ENCODE data around the gene PRELID1. TPM values are rescaled to one million over a fixed set of nuclear protein-coding genes. Genes with fewer than 3 reads are reported as not detected.
A peak's percentile ranks its signal among the peaks of the same experiment; 100 is the strongest.

Gene PRELID1
- total and polyA plus RNA-seq, 10 of the 15 experiments (the other 5 are each of a cell fraction or from before 2014, with no cell fraction given) = 30.9 to 584 (median 254) TPM

GRCh38 chr5:177317959-177318377 lies 14.4 kb downstream of the PRELID1 start:
- intact Hi-C loops (cut with micrococcal nuclease; ENCODE audit: unreplicated experiment) (loop anchor here (1.0 kb wide), 3 partner anchors 72 to 138 kb away; no protein-coding TSS in a partner anchor), in situ Hi-C loops (cut with MboI) (loop anchor here (5.0 kb wide), 1 partner anchor 129 kb away; the partner anchor contains the start of gene PRR7)
- H3K79me2 ChIP-seq (ENCODE audit: control insufficient read depth, insufficient read depth, low read length) = no peaks in the 10 kb centered on the region
- no TSS peak for BruUV-seq (replicated peaks)
- H3K4me1 ChIP-seq (ENCODE audit: control insufficient read depth, insufficient read depth, low read length) = peaks cover 11% of the 10 kb centered on the region
- no peak overlapping the region for H3K9ac ChIP-seq (ENCODE audit: control insufficient read depth, insufficient read depth, low read length)
- H3K4me2 ChIP-seq (ENCODE audit: control insufficient read depth, insufficient read depth) = no peak overlapping the region
- H4K20me1 ChIP-seq (ENCODE audit: control insufficient read depth, insufficient read depth) = no peaks in the 10 kb centered on the region
- ATAC-seq = peak; percentile 80
- ChIA-PET CTCF (interaction anchor here (0.6 to 5.8 kb wide), 26 partner anchors 9 to 284 kb away, joined by 3 to 88 read pairs (median 4); partner anchors contain the start of gene LMAN2), POLR2A (interaction anchor here (0.8 to 2.4 kb wide), 2 partner anchors 41 to 87 kb away, joined by 5 to 6 read pairs; partner anchors contain the start of gene RGS14), SMC1A (ENCODE audit: uncharacterized antibody, unreplicated experiment) (interaction anchor here (0.7 to 3.7 kb wide), 9 partner anchors 12 to 136 kb away, joined by 3 to 23 read pairs (median 5); partner anchors contain the start of gene PFN3), RAD21 (ENCODE audit: unreplicated experiment) (interaction anchor here (0.6 to 4.8 kb wide), 15 partner anchors 29 to 204 kb away, joined by 3 to 35 read pairs (median 4); no protein-coding TSS in a partner anchor)
- FAIRE-seq = peak; percentile 96
- peaks cover 7% of the 10 kb centered on the region for H3K9me3 ChIP-seq (replicated peaks; ENCODE audit: control insufficient read depth, insufficient read depth, low read length)
- H3K27ac ChIP-seq (ENCODE audit: control insufficient read depth, insufficient read depth) = no peak overlapping the region
- no peak overlapping the region for H3K4me3 ChIP-seq
- H2AFZ ChIP-seq (ENCODE audit: control insufficient read depth, low read depth, low read length) = no peak overlapping the region
- H3K36me3 ChIP-seq (ENCODE audit: control insufficient read depth in 2 of 2, insufficient read depth in 2 of 2, low read length in 1 of 2) = no peaks in the 10 kb centered on the region; a peak in 1 of 4 replicates
- no peaks in the 10 kb centered on the region for H3K27me3 ChIP-seq (replicated peaks in 1 of 2; ENCODE audit: control insufficient read depth in 2 of 2, insufficient read depth in 2 of 2, low read length in 1 of 2)
- 34% methylated on average over 7 of the region's 7 CpGs for WGBS (ENCODE audit: insufficient coverage, insufficient replicate concordance, low lambda C conversion rate, missing lambda C conversion rate)
- no peak for DNase-seq (ENCODE audit: low read depth, low spot score)
- TF ChIP-seq HDAC2 (IDR thresholded peaks at IDR 0.05) = no peak
- TF ChIP-seq YY1 (IDR thresholded peaks at IDR 0.05; ENCODE audit: low read depth, low read length) = peak; percentile 38; the same call in 1 of the 2 replicates
- TF ChIP-seq WRNIP1 (IDR thresholded peaks at IDR 0.05; ENCODE audit: borderline replicate concordance, low read depth, low read length) = no peak
- TF ChIP-seq ZBTB11 (CRISPR knock-in tag; IDR thresholded peaks at IDR 0.05) = no peak
- no peak for TF ChIP-seq CEBPZ (IDR thresholded peaks at IDR 0.05; ENCODE audit: low read depth, low read length)
- no peak for TF ChIP-seq NFYB (IDR thresholded peaks at IDR 0.05; ENCODE audit: insufficient read depth, low read depth, low read length)
- no peak for TF ChIP-seq RCOR1 (conservative IDR thresholded peaks at IDR 0.05; ENCODE audit: low read depth, low read length)
- no peak for TF ChIP-seq TARDBP (IDR thresholded peaks at IDR 0.05; ENCODE audit: borderline replicate concordance)
- no peak for TF ChIP-seq ZNF207 (IDR thresholded peaks at IDR 0.05; ENCODE audit: borderline replicate concordance)
- TF ChIP-seq SREBF2 (IDR thresholded peaks at IDR 0.05; ENCODE audit: low read length) = no peak
- no peak for TF ChIP-seq MAX (IDR thresholded peaks at IDR 0.05; ENCODE audit: low read depth, low read length)
- no peak for TF ChIP-seq CHD1 (IDR thresholded peaks at IDR 0.05; ENCODE audit: low read depth, low read length)
- peak; percentile 89 for TF ChIP-seq SMC3 (IDR thresholded peaks at IDR 0.05; ENCODE audit: borderline replicate concordance, low read length)
- TF ChIP-seq CEBPB (IDR thresholded peaks at IDR 0.05; ENCODE audit: borderline replicate concordance in 1 of 2, low read depth in 2 of 2, low read length in 2 of 2) = no peak
- peak; percentile 90 for TF ChIP-seq RAD21 (IDR thresholded peaks at IDR 0.05; ENCODE audit: insufficient read depth, low read depth, low read length)
- TF ChIP-seq IKZF1 (conservative IDR thresholded peaks at IDR 0.05) = 0 out of 2 replicates have a peak, but pooled peaks have one; percentile 28
- TF ChIP-seq TCF12 (IDR thresholded peaks at IDR 0.05; ENCODE audit: low read depth, low read length) = no peak
- no peak for TF ChIP-seq ZNF217 (IDR thresholded peaks at IDR 0.05)
- TF ChIP-seq IKZF2 (IDR thresholded peaks at IDR 0.05) = 0 out of 4 replicates have a peak, but pooled peaks of 1 of the 2 experiments have one; percentile 14
